ENCODE data around the gene DMRTB1. TPM values are rescaled to one million over a fixed set of nuclear protein-coding genes. Genes with fewer than 3 reads are reported as not detected.

The DMRTB1 gene
- total RNA-seq, 1 donor from 2014 or later = not detected

- no peaks in the 10 kb centered on the region for H3K36me3 ChIP-seq
- H3K27me3 ChIP-seq = no peaks in the 10 kb centered on the region
- H3K27ac ChIP-seq = no peak overlapping the region
- DNase-seq (no peak), ATAC-seq (no peak)
- H3K4me1 ChIP-seq = no peaks in the 10 kb centered on the region
- no peak overlapping the region for H3K4me3 ChIP-seq
- intact Hi-C loops (cut with DNase I) = no loop called here
- TF ChIP-seq, protein P1, sequence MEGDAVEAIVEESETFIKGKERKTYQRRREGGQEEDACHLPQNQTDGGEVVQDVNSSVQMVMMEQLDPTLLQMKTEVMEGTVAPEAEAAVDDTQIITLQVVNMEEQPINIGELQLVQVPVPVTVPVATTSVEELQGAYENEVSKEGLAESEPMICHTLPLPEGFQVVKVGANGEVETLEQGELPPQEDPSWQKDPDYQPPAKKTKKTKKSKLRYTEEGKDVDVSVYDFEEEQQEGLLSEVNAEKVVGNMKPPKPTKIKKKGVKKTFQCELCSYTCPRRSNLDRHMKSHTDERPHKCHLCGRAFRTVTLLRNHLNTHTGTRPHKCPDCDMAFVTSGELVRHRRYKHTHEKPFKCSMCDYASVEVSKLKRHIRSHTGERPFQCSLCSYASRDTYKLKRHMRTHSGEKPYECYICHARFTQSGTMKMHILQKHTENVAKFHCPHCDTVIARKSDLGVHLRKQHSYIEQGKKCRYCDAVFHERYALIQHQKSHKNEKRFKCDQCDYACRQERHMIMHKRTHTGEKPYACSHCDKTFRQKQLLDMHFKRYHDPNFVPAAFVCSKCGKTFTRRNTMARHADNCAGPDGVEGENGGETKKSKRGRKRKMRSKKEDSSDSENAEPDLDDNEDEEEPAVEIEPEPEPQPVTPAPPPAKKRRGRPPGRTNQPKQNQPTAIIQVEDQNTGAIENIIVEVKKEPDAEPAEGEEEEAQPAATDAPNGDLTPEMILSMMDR (IDR thresholded peaks at IDR 0.05) = no peak
- no peaks in the 10 kb centered on the region for H3K9me3 ChIP-seq
Measured at GRCh38 chr1:53511323-53511932, 52.2 kb downstream of the DMRTB1 start.

DNA sequence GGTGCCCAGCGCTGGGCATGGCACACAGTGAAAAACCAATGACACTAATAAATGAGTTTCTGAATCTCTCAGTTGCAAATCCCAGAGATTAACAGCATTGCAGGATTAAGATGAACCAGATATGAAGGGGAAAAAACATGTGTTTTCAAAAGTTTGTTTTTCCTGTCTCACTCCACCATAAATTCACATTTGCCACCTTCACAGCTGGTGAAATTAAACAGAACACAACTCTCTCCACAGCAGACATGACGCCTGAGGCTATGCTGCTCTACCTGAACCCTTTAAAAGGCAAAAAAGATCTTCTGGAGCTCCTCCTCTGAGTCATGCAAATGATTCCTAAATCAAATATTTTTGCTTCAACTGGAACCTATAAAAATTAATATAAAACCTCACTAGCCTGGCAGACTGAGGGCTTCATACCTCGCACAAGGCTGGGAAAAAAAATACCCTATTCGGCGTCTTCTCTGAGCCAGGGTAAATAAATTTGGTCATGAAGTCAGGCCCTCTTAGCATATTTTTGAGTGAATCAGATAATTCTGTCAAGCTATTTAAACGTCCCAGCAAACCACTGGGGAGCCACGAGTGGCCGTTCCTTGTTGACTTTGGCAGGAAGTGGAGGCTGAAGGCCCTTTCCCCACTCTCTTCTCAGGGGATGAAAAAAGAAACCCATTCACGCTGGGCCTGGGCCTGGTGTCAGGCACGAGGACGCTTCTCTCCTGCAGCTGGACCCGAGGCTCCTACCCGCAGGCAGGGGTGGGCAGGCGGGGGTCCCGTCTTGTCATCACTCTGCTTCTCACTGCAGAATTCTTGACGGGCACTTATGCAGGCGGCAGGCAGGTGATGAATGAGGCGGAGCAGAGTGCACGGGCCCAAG, 53.0 kb downstream of the DMRTB1 start:
- H3K4me3 ChIP-seq = no peak overlapping the region
- H3K9me3 ChIP-seq = no peaks in the 10 kb centered on the region
- H3K27me3 ChIP-seq = no peaks in the 10 kb centered on the region
- TF ChIP-seq, protein P1 (IDR thresholded peaks at IDR 0.05) = no peak
- intact Hi-C loops (cut with DNase I) = no loop called here
- DNase-seq = no peak
- no peak overlapping the region for H3K27ac ChIP-seq
- no peaks in the 10 kb centered on the region for H3K36me3 ChIP-seq
- peak; percentile 41 for ATAC-seq
- H3K4me1 ChIP-seq = no peaks in the 10 kb centered on the region

DNA sequence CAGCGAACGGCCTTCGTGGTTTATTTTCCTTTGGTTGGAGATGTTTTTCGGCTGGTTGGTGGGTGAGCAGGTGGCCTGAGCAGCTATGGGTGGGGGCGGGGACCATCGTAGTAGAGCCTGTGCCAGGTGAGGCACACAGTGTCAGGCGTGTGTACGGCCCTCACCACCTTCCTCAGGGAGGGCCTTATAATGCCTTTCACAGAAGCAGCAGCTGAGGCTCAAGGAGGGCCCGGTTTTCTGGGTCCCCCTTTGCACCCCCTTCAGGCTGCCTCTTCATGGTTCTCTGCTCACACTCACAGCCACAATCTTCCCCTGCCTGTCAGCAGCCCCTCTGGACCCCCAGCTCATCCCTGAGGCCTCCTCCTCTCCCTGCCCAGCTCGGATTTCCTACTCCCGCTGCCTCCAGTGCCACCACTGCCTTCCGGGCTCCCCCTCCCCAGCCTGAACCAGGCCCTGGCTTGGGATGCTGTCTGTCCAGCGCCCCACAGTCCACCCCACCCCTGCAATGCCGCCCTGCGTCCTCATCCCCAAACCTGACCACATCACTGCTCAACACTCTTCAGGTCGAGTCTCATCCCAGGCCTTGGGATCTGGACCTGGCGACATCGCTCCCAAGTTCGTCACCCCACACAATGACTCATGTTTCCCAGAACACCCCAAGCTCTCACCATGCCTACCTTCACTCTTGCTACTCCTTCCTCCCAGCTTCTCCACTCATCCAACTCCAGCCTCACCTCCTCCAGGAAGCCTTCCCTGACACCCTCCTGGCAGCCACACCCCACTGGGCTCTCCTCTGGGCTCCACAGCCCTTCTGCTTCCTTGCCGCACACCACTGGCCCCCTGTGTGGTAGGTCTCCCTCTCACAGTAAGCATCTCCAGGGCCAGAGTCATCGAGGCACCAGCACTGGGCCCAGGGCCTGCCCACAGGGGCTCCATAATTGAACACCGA, 53.9 kb downstream of the DMRTB1 start:
- Histone ChIP-seq H3K9me3 (no peaks in the 10 kb centered on the region), H3K36me3 (no peaks in the 10 kb centered on the region), H3K27ac (no peak overlapping the region), H3K4me1 (no peaks in the 10 kb centered on the region), H3K27me3 (no peaks in the 10 kb centered on the region), H3K4me3 (no peak overlapping the region)
- DNase-seq (no peak), ATAC-seq (no peak)
- intact Hi-C loops (cut with DNase I) = no loop called here
- TF ChIP-seq, protein P1 (IDR thresholded peaks at IDR 0.05) = no peak

- no peak for DNase-seq
- intact Hi-C loops (cut with DNase I) = no loop called here
- no peaks in the 10 kb centered on the region for H3K27me3 ChIP-seq
- no peaks in the 10 kb centered on the region for H3K4me1 ChIP-seq
- no peaks in the 10 kb centered on the region for H3K36me3 ChIP-seq
- H3K27ac ChIP-seq = no peak overlapping the region
- TF ChIP-seq, protein P1 (IDR thresholded peaks at IDR 0.05) = no peak
- H3K4me3 ChIP-seq = no peak overlapping the region
- H3K9me3 ChIP-seq = no peaks in the 10 kb centered on the region
- no peak for ATAC-seq
Measured at GRCh38 chr1:53513846-53514245, 54.6 kb downstream of the DMRTB1 start.

DNA sequence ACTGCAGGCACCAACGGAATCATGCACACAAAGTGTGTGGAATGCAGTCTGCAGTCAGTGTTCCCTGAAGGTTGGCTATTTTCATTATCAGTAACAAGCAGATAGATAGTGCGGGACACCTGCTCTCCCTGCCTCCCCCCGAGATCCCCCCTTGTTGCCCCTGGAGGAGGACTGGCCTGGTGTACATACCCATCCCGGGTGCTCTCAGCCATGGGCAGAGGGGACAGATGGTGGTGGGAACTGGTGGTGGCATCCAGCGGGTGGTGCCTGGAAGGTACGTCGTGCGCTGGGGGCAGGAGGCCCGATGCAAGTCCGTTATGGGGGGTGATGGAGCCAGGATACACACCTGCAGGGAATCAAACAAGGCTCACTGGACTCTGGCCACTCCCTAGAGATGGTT, 55.2 kb downstream of the DMRTB1 start:
- ATAC-seq (no peak), DNase-seq (no peak)
- TF ChIP-seq, protein P1 (IDR thresholded peaks at IDR 0.05) = no peak
- no peaks in the 10 kb centered on the region for H3K36me3 ChIP-seq
- H3K4me3 ChIP-seq = no peak overlapping the region
- H3K9me3 ChIP-seq = no peaks in the 10 kb centered on the region
- H3K4me1 ChIP-seq = no peaks in the 10 kb centered on the region
- H3K27me3 ChIP-seq = no peaks in the 10 kb centered on the region
- intact Hi-C loops (cut with DNase I) = no loop called here
- H3K27ac ChIP-seq = no peak overlapping the region

All from upper lobe of right lung (tissue), 1 donor.